NCI-H2196 (cell line): Measurements from ENCODE around the gene KCNIP3.
"Not testable (repeated sequence)": the region's sequence is repeated elsewhere in the genome, so short reads cannot be mapped to it uniquely, and the experiment has no call there.

Experiments
- DNase-seq: peaks from one replicate; lab custom pipeline; 2025; ENCODE audit not compliant: unreplicated experiment; lab: John Stamatoyannopoulos, UW

KCNIP3 gene

DNA sequence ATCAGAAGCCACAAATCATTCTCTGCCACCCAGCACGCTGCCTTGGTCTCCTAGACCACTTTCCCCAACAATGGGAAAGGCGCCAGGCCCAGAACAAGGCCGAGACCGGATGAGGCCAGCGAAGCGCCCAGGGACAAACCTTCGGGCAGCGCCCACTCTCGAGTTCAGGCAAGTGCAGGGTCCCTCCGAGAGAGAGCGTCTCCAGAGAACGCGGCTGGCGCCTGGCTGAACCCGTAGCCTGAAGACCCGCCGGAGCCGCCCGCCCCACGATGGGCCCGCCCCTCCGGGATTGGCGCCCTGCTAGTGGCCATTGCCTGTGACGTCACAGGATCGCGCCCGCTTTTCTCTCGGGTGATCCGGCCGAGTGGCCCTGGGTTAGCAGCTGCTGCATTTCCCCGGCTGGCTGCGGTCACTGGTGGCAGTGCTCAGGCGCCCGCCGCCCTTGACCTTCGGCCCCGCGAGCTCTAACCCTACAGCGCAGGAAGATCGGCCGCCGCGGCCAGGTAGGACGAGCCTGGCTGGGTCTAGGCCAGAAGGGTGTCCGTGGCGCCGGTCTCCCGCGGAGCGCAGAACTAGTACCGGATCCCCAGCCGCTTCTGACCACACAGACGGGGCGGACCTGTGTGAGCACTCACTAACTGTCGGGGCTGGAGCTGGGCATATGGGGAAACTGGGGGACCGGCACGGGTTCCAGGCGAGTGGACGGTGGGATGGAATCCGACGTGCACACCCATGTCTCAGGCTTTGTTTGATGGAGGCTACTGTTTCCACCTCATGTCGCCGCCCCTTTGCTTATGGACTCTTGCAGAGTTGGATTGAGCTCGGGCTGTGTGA is 105.4 kb downstream of the KCNIP3 start, which contains the start of gene FAHD2A:
Gene FAHD2A (plus strand): TSS at position 339 of the 834 bp plus-strand sequence. CDS start 2,851 bp downstream, outside the sequence.
- DNase-seq: peak; percentile 93

DNA sequence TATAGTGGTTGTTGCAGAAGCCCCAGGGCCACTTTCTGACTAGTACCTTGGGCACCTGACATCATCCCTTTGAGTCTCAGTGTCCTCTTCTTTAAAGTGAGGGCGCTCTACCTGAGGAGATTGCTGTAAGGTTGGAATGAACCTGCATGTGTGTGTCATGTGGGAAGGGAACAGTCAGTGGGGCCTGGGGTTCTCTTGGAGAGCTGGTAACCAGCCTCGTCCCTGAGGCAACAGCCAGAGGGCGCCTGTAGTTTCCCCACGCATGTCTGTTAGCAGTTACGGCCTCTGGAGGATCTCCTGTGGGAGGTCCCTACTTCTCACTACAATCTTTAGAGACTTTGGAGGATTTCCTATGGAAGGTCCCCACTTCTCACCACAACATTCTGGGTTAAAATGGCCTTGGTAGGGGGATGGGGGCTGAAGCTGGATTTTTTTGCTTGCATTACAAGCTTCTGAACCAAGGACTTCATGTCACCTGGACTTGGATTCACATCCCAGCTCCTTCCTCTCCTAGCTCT is 106.1 kb downstream of the KCNIP3 start:
- not testable (repeated sequence) for DNase-seq

DNA sequence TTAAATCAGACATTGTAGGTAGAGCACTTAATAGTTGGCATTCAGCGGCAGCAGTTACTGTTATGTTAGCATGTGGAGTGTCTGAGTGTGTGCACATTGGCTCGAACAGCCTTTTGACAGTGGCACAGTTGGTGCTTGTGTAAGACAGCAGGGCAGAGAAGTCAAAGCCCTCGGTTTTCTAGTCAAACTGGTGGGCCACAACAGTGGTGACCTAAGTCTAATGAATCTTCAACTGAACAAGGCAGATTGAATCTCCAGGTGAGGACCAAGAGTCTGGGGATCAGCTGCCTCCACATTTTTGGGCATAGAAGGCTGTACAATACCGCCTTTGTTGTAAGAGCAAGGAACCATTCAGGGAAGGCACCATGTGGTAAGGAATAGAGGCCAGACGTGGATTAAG is 106.7 kb downstream of the KCNIP3 start:
- DNase-seq: not testable (repeated sequence)

DNA sequence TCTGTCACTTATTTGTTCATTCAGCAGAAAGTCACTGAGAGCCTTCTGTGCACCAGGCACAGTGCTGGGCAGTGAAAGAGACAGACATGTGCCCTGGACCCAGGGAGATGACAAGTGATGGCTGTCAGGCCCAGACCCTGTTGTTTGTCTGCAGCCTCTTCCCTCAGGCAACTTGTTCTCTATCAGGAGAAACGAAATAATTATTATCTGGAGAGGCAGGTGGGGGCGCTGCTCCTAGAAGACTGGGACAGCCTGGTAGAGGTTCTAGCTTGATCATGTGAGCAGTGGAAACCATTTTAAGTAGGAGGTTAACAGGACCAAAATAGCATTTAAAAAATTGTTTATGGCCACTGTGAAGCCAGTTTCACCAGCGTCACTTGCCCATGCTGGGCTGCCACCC is 107.5 kb downstream of the KCNIP3 start:
- not testable (repeated sequence) for DNase-seq

DNA sequence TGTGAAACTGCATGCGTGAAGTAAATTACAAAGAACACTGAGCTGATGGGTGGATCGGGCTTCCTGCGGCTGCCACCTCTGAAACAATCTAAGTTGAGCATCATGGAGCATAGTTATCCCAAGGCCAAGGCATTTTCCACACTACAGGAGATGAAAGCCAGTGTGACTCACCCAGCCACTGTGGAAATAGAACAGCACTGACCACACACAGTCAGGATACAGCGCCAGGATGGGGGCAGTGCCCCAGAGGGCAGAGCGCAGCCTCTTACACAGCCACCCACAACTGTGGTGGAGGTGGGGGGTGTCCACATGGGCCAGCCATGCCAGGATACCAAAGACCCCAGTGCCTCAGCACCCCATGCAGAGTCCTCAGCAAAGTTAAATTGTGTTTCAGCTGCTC is 114.1 kb downstream of the KCNIP3 start:
- not testable (repeated sequence) for DNase-seq

DNA sequence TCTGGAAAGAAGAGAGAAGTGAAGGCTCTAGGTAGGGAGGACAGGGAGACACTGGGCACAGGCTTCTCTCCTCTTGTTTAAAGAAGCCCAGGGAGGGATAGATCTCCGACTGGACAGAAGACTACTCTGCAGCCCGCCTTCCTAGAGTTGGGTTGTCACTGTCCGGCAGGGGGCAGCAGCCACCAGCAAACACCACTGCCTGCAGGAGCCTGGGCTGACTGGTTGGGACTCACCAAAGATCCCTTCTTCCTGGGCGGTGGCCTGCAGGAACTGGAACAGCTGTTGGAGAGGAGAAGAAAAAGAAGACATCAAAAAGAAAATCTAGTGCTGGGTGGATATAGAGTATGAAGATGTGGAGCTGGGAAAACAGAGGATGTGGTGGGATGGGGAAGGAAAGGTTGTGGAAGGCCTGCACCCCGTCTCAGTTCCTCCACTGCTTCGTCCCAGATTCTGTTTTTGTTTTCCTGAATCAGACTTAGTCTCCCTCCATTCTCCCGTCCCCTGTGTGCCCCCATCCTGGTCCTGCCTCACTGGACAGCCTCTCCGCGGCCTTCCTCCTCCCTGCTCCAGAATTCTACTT is 117.0 kb downstream of the KCNIP3 start:
- DNase-seq: peak; percentile 78

DNA sequence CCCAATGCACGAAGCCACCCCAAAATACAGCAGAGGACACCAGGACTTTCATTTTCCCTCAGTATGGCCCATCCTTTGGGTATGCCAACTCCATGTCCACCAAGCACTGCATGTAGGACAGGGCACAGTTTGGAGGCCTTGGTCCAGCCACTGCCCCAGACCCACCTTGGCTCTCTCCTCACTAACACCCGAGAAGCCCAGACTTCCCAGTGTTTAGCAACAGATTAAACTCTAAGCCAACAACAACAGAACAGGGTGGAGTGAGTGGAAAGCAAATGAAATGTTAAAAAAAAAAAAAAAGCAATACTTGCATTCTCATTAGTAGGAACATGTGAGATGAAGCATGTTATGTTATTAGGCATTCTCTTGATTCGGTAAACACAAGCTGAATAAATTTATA is 118.0 kb downstream of the KCNIP3 start:
- DNase-seq: not testable (repeated sequence)

DNA sequence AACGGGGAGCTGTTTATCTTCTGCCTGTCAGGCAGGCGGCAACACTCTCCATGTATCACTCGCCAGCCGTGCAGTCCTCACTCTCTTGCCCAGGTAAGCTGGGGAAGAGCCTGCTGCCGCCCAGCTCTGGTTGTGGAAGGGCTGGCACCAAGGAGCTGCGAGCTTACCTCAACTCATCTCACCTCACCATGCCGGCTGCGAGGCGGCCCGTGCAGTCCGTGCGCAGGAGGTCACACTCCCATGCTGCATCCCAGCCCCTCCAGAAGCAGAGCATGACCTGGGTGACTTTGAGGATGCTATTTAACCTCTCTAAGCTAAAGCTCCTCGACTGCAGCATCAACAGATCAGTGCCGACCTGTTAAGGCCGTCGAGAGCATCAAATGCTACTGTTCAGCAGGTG is 118.4 kb downstream of the KCNIP3 start:
- not testable (repeated sequence) for DNase-seq

DNA sequence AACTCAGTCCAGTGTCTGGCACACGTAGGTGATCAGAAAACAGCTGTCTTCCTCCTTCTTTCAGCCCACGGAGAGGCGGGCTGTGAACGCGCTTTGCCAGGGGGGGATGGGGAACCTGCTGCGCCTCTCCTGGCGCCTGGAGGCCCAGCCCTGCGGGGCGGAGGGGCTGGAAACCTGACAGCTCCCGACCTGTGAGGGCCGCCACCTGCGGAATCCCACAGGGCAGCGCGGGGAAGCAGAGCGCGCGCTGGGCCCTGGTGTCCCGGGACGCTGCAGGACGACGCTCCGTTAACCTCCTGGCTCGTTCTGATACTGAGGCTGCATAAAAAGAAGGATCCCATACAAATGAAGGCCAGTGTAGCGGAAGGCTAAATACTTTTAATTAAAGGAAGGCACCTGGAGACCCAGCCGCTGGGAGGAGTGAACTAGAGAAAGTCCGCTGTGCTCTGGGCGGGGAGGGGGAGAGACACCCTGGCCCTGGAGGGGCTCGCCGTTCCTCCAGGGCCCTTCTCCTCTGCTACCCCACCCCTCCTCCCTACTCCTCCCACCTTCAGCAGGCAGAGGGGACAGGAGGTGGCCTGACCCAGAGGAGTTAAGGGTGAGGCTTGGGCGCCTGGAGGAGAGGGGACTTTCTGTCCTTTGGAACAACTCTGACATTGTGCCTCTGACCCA is 130.2 kb downstream of the KCNIP3 start:
- not testable (repeated sequence) for DNase-seq

DNA sequence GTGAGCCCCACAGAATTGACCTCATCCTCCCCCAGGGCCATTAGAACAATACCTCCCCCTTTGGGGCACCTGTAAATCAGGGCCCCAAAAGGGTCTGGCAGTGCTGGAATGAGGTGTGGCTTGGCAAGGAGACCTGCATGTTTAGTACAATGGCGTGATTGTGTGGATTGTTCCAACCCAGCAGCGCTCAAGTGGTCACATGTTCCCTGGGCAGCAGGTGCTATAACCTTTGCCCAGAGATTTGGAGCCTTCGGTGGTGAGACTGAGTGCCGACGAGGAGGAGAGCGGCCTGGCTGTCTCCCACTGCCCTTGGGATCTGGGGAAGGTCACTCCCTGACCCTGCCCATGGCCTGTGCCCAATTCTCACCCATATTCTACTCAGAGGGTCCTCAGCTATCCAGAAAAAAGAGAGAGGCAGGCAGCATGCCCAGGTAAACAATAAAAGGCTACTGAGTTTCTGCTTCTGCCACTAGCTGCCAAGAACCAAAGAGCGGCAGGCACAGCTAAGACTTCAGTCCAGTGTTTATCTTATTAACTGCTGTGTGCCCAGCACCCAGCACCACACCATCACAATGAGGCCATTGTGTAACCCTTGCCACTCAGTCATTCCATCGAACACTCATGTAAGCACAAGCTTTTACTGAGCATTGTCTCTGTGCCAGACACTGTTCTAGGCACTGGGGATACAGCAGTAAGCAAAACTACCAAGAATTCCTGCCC is 132.8 kb downstream of the KCNIP3 start:
- not testable (repeated sequence) for DNase-seq

DNA sequence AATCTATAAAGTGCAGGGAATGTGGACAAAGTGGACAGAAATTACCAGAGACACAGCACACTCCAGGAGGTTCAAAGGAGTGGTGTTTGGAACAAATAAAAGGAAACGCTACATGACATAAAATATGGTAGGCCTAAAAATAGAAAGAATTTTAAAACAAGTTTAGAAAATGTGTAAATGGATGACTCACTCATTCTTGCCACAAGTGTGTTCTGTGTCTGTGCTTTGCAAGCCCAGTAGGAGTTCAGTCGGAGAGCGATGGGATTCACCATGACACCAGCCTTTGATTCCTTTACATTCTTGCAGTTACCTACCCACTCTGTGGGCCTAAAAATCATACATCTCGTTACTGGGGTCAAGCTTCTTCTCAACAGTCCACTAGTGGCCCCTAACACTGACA is 136.2 kb downstream of the KCNIP3 start:
- DNase-seq: not testable (repeated sequence)

DNA sequence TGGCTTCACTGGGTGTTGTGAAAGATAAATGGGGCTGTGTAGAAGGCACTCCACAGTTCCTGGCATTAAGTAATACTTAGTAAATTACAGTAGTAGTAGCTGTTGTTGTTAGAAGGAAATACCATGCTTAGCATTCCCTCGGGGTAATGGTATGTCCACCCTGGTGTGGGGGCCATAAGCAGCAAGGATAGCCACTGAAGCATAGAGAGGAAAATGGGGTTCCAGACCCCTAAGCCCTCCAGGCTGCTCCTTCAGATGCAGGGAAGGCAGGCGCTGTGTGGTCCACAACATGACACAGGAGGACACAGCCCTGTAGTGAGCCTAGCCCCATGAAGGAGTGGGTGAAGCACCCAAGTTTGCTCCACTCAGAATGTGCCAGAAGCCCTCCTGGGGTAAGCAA is 136.8 kb downstream of the KCNIP3 start:
- DNase-seq: not testable (repeated sequence)

DNA sequence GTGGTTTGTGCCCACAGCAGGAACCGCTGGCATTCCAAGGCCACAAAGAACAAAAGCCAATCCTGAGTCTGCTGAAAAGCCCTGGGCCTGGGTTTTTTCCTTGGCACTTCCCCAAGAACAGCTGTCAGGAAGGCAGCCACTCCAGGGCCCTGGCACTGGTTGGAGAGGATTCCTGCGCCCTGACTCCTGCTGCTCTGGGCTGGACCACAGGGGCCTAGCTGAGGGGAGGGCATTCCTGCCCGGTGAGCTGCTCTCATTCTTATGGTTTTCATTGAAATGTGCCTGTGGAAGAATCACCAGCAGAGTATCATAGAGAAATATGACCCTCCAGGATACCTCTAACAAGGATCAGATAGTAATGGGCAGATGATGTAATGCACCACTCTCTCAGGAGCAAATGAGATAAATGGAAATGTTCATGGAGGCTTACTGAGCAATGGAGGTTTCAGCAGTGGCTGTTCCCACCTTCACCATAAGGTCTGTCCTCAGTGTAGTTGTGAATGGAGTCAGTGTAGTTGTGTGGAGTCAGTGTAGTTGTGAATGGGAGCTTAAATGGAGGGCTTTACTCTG is 137.4 kb downstream of the KCNIP3 start:
- not testable (repeated sequence) for DNase-seq

DNA sequence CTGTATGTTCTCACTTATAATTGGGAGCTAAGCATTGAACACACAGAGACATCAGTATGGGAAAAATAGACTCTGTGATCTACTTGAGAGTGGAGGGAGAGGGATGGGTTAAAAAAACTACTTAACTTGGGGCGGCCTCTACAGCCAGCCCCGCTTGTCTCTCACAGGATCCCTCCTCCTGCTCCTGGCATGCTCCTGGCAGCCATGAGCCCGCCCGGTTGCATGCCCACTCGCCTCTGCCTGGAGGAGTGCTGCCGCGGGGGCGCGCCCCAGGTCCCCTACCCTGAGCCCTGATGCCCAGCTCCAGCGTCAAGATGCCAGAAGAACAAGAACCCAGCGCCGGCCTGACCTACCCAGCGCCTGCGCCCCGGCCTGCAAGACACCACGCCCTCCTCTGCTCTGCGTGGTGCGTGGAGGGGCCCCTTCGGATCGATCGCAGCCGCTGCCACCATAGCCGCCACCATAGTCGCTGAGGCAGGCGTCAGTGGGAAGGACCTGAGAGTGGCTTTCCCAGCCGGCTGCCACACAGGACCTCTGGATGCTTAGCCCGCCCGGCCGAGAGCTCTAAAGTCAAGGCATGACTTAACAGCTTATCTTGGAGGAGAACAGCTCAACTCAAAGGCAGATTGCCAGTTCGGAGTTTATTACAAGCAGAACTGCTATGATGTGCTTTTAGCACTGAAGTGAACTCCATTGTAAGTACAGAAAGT is 138.2 kb downstream of the KCNIP3 start:
- DNase-seq: not testable (repeated sequence)
